Measurements from ENCODE around the gene IGF2BP2.

Gene IGF2BP2

GRCh38 chr3:185837414-185837813, 12.6 kb upstream of the IGF2BP2 start:
- no peak for DNase-seq (ENCODE audit: low read depth, low spot score)

DNA sequence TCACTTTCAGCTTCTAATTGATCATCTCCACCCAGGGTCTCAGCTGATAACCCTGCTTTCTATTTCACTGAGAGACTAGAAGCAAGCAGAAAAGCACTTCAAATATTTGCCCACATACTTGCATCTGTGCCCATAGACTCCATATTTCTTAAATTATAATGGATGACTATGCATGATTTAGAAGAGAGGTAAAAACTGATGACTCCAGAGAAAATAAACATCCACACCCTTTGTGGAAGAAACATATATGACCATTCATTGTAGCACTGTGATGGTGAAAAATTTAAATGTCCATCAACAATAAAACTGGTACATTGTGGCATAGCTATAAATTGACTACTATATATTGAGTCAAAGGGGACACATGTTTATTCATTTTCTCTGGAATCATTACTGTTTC, 7.1 kb upstream of the IGF2BP2 start:
- DNase-seq (ENCODE audit: low read depth, low spot score) = no peak

DNA sequence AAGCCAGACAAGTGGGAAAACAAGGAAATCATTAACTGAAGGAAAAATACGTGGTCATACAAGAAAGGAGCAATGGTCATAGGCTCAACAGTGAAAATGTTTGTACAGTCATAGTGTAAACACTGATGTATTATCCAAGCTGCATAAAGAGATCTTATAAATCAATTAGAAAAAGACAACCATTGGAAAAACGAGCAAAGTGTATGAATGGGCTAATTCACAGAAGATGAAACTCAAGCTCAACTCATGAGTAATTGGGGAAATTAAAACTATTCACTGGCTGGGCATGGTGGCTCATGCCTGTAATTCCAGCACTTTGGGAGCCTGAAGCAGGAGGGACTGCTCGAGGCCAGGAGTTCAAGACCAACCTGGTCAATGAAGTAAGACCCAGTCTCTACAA, 6.4 kb upstream of the IGF2BP2 start:
- no peak for DNase-seq (ENCODE audit: low read depth, low spot score)

DNA sequence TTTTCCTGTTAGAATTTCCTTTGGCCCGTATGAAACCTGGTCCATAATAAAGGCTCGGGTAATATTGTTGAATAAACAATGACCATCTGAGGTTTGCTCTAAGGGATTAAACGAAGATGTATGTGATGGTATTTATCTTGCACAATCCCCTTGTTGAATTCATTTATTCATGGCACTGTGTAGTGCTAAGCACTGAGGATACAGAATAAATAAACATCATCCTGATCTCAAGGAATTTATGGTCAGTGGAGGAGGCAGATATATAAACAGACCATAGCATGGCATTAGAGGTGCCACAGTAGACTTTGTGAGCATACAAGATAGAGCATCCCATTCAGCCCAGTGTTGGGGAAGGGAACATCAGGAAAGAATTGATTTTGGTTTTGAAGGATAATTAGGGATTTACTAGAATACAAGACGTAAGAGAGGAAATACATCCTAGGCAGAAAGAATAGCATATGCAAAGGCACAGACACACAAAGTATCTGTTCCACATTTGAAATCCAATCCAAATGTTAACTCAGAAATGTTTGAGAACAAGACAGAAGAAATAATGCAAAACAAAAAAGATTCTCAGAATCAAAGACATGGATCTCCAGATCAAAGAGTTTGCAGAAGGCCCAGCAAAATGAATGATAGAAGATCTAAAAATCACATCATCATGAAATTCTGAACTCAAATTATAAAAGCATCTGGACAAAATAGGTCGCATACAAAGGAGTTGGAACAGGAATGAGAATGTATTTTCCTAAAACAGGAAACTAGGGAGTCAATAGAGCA, 5.4 kb upstream of the IGF2BP2 start:
- no peak for DNase-seq (ENCODE audit: low read depth, low spot score)

GRCh38 chr3:185828755-185829154, 3.9 kb upstream of the IGF2BP2 start:
- DNase-seq (ENCODE audit: low read depth, low spot score) = no peak

DNA sequence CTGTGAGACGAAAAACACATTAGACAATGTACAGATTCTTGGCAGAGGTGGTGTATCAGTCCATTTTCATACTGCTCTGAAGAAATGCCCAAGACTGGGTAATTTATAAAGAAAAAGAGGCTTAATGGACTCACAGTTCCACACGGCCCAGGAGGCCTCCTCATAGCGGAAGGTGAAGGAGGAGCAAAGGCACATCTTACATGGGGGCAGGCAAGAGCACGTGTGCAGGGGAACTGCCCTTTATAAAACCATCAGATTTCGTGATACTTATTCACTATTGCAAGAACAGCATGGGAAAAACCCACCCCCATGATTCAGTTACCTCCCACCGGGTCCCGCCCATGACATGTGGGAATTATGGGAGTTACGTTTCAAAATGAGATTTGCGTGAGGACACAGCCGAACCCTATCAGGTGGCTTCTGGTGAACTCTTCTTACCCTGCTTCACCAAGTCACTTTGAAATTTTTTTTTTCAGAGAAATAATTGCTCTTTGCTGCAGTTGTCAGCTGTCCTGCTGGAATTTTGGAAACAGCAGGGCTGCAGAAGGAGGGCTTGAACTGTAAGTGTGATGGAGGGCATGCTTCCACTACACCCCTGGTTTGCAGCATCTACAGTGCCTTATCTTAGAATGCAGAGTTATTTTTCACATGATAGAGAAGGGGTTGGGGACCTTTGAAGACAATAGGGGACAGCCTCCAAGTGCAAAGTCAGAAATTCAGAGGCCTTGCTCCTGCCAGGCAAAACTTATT, 2.9 kb upstream of the IGF2BP2 start:
- no peak for DNase-seq (ENCODE audit: low read depth, low spot score)

DNA sequence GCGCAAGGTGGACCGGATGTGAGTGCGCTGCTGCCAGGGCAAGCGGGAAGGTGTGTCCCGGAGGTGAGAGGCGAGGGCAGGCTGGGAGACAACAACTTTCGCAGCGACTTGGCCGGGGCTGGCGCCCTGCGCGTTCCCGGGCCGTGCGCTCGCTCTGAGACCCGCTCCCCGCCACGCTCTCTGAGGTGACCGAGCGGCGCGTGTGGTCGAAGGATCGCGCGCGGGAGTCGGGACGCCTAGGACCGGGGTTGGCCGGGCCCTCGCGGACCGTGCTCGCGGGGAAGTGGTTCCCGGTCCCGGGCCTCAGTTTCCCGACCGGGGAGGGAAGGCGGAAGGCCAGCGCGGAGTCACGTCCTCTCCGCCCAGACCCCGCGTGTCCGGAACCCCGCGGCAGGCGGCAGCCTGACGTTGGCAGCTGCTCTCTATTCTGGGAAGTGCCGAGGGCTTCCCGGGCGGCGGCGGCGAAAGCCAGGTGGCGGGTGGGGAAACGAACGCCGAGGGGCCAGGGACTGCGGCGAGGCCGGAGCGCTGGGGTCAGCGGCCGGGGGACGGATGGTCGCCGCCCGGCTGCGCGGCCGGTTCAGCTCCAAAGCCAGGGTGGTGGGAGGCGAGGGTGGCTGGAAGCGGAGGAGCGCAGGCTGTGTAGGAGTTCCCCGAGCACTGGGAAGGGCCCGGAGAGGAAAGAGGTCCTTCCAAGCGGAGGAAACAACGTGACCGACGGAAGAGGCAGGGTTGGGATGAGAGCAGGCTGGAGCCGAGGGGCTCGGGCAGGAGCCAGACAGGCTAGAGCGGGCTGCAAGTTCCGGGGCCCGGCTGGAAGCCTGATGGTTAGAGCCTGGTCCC, 1.0 kb upstream of the IGF2BP2 start:
- DNase-seq (ENCODE audit: low read depth, low spot score) = no peak

- DNase-seq (ENCODE audit: low read depth, low spot score) = no peak
Observed at GRCh38 chr3:185824051-185825005, 514 bp downstream of the IGF2BP2 start.

- no peak for DNase-seq (ENCODE audit: low read depth, low spot score)
Observed at GRCh38 chr3:185823078-185824044, 1.5 kb downstream of the IGF2BP2 start.

DNA sequence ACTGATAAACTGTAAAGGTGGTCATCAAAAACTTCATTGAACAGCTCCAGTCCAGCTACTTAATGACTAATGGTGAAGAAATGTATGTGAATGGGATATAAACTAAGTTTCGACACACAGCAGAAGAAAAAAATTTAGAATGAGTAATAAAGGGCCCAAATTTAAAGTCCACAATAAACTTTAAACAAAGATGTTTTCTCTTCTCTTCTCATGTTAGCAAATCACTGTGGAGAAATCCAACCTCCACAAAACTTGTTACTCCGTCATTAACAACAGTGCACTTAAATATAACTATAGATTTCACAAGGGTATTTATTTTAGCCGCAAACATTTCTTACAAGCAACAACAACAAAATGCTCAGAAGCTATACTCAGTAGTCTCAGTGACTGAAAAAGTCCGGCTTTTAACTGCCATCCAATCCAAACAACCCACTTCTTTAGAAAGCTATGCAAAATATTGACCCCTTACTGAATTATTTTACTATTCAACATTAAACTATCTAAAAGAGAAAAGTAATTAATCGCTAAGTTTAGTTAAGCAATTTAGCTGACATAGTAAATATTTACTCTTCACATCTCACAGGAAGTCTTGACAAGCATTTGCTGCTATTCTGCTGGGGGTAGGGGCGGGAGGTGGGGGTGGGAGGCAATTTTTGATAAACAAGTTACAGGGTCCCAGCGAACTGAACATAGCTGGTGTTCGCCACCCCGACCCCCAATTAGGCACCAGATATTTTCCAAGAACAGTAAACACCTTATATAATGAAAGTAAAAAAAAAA, 2.4 kb downstream of the IGF2BP2 start:
- DNase-seq (ENCODE audit: low read depth, low spot score) = no peak

DNA sequence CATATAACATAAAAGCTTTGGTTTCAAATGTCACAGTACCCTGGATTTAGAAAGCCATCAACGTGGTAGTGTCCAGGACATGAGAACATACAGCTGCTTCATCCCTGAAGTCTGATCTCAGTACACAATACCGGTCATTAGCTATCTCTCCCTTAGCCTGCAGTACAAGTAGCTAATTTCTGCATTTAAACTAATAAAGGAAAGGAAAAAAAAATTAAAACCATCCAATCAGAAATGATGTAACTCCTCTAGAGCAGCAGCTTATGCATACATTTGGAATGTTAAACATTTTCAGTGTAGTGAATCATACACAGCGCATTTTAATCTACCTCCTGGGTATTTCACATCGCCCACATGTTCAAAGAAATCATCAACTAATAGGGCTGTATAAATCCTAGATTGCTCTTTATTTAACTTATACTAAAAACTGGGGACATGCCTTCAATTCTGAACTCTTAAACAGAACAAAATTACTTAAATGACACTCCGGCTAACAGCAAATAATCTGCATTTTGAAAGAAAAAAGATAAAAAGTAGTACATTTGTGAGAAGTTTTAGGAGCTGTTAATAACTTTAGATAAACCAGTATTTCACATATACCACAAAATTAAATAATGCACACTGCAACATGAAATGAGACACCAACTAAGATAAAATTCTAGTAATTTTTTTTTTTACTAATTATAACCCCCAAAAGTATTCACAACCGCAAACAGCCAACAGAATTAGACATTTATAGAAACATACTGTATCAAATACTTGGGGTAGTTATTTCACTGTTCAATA, 3.7 kb downstream of the IGF2BP2 start:
- no peak for DNase-seq (ENCODE audit: low read depth, low spot score)

GRCh38 chr3:185818267-185818875, 6.5 kb downstream of the IGF2BP2 start:
- DNase-seq (ENCODE audit: low read depth, low spot score) = no peak

- no peak for DNase-seq (ENCODE audit: low read depth, low spot score)
Observed at GRCh38 chr3:185815391-185816282, 9.2 kb downstream of the IGF2BP2 start.

DNA sequence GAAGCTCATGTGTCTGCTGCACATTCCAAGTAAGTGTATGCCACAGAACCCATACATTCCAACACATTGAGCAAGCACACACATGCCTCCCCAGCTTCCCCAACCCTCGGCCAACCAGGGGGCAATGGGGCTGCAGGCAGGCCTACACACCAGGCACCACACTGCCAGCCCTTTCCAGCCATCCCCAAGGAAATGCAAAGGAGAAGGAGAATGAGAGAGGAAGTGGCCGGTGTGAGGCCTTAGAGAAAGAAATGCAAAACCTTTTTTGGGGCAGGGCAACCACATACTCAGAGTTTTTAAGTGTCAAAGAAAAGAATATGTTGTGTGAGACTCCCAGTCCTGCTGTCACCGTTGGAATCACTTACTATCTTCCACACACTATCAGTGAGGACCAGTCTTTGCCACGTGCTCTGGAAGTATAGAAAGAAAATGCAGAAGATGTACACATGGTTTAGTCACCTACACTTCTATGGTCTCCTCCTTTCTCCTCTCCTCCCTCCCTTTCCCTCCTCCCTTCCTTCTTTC, 11.1 kb downstream of the IGF2BP2 start:
- DNase-seq (ENCODE audit: low read depth, low spot score) = peak; percentile 61

DNA sequence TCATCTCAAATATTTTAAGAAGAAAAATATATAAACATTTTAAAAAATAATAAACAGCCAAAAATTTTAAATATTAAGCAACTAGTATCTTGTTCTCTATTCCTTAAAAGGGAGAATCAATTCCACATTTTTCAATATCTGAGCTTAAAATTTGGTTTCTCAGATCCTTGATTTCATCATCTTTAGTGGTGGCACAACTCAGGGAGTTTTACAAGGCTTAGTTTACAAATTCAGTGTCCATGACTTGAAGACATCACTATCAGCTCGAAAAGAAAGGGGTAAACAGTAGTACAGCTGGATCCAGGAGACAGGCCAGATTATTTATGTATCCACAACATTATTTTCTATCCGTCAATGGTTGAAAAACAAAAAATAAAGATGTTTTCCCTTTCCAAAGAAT, 11.6 kb downstream of the IGF2BP2 start:
- DNase-seq (ENCODE audit: low read depth, low spot score) = no peak

- peak; percentile 84 for DNase-seq (ENCODE audit: low read depth, low spot score)
Observed at GRCh38 chr3:185807445-185808068, 17.3 kb downstream of the IGF2BP2 start.
